Choroid plexus epithelial cell (primary cell): ENCODE measurements around the gene RIT1.
"Not testable (repeated sequence)": the region's sequence is repeated elsewhere in the genome, so short reads cannot be mapped to it uniquely, and the experiment has no call there.

Experiments used
- DNase-seq: peaks from one replicate; pipeline ENCODE4 v3.0.0-alpha.2; 2010; ENCODE audit warnings: low read depth
- H3K4me3 ChIP-seq: 2 replicates; pipeline ENCODE4 v1.5.1; 2011; ENCODE audit warnings: low read depth, mild to moderate bottlenecking, control low read depth, low read length, moderate library complexity
- TF ChIP-seq, protein P1 (sequence below): conservative IDR thresholded peaks from 2 replicates; pipeline ENCODE4 v1.5.1; 2011; ENCODE audit warnings: low read depth, mild to moderate bottlenecking, control low read depth, inconsistent platforms, low read length, moderate library complexity

Gene RIT1

DNA sequence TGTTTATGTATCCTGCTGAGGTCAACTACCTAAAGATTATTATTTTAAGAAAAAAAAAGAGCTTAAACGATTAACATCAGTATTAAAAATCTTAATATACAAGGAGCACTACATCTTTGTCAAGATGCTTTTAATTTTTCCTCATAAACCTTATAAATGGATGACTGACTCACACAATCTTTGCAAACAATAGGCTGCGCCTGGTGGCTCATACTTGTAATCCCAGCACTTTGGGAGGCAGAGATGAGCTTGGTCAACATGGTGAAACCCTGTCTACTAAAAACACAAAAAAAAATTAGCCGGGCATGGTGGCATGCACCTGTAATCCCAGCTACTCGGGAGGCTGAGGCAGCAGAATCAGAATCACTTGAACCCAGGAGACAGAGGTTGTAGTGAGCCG is 21.3 kb upstream of the RIT1 start:
- peak overlapping the region; percentile 18 for H3K4me3 ChIP-seq
- TF ChIP-seq, protein P1, sequence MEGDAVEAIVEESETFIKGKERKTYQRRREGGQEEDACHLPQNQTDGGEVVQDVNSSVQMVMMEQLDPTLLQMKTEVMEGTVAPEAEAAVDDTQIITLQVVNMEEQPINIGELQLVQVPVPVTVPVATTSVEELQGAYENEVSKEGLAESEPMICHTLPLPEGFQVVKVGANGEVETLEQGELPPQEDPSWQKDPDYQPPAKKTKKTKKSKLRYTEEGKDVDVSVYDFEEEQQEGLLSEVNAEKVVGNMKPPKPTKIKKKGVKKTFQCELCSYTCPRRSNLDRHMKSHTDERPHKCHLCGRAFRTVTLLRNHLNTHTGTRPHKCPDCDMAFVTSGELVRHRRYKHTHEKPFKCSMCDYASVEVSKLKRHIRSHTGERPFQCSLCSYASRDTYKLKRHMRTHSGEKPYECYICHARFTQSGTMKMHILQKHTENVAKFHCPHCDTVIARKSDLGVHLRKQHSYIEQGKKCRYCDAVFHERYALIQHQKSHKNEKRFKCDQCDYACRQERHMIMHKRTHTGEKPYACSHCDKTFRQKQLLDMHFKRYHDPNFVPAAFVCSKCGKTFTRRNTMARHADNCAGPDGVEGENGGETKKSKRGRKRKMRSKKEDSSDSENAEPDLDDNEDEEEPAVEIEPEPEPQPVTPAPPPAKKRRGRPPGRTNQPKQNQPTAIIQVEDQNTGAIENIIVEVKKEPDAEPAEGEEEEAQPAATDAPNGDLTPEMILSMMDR = no peak
- no peak for DNase-seq

DNA sequence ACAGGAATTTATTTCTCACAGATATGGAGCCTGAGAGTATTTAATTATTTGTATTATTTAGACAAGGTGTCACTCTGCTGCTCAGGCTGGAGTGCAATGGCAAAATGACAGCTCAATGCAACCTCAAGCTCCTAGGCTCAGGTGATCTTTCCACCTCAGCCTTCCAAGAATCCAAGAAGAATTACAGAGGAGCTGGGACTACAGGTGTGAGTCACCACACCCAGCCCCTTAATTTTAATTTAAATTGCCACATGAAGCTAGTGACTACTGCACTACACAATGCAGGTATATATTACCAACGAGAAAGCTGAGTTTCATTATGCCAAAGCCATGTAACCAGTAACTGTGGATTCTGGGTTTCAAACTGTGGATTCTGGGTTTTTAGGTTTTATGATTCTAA is 20.9 kb upstream of the RIT1 start:
- DNase-seq = no peak
- H3K4me3 ChIP-seq = no peak overlapping the region
- TF ChIP-seq, protein P1 = no peak

DNA sequence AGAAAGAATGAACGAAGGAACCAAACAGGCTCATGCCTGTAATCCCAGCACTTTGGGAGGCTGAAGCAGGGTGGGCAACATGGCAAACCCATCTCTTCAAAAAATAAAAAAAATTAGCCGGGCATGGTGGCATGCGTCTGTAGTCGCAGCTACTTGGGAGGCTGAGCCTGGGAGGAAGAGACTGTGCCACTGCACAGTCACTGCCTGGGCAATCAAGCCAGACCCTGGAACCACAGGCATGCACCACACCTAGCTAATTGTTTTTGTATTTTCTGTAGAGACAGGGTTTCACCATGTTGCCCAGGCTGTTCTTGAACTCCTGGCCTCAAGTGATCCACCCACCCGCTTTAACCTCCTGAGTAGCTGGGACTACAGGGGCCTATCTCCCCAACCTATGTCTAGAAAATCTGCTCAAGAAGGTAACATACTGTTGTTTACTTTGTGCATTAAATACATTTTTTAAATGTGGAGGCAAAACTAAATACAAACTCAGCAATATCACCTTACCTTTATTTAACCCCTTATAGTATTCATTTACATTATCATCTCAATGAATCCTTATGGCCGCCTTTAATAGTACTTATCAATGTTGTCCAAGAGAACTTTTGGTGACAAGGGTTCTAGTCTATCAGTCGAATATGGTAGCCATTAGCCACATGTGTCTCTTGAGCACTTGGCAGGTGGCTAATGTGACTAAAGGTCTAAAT is 20.3 kb upstream of the RIT1 start:
- no peak for DNase-seq
- TF ChIP-seq, protein P1 = no peak

GRCh38 chr1:155930725-155931124 is 19.6 kb upstream of the RIT1 start:
- not testable (repeated sequence) for DNase-seq, H3K4me3 ChIP-seq

More for the DNA sequence above, 20.3 kb upstream of the RIT1 start:
- no peak overlapping the region for H3K4me3 ChIP-seq

GRCh38 chr1:155929057-155929456 is 17.9 kb upstream of the RIT1 start:
- TF ChIP-seq, protein P1 = no peak
- DNase-seq = peak; percentile 41
- H3K4me3 ChIP-seq = no peak overlapping the region

- TF ChIP-seq, protein P1 = no peak
- H3K4me3 ChIP-seq = no peak overlapping the region
- DNase-seq = no peak
Measured at GRCh38 chr1:155925506-155925905, 14.4 kb upstream of the RIT1 start.

DNA sequence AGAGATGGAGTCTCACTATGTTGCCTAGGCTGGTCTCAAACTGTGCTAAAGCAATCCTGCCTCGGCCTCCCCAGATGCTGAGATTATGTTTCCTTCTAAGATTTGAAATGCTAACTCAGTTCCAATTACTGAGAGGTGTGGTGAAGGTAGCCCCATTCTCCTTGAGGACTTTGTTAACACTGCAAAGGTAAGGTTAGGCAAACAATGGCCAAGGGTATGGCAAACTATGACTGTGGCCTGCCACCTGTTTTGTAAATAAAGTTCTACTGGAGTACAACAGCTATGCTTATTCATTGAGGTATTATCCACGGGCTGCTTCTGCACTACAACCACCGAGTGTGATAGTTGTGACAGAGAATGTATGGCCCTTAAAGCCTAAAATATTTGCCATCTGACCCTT is 9.6 kb upstream of the RIT1 start:
- H3K4me3 ChIP-seq = no peak overlapping the region
- no peak for DNase-seq
- TF ChIP-seq, protein P1 = no peak
